GM19099 (cell line): ENCODE results near the gene PER1.

ENCODE experiments used
- POLR2A ChIP-seq: IDR thresholded peaks from 3 replicates; pipeline ENCODE4 v1.6.1; 2011; ENCODE audit warnings: low read depth; ENCODE audit not compliant: insufficient read length; ENCODE audit errors: extremely low read depth

PER1 gene

DNA sequence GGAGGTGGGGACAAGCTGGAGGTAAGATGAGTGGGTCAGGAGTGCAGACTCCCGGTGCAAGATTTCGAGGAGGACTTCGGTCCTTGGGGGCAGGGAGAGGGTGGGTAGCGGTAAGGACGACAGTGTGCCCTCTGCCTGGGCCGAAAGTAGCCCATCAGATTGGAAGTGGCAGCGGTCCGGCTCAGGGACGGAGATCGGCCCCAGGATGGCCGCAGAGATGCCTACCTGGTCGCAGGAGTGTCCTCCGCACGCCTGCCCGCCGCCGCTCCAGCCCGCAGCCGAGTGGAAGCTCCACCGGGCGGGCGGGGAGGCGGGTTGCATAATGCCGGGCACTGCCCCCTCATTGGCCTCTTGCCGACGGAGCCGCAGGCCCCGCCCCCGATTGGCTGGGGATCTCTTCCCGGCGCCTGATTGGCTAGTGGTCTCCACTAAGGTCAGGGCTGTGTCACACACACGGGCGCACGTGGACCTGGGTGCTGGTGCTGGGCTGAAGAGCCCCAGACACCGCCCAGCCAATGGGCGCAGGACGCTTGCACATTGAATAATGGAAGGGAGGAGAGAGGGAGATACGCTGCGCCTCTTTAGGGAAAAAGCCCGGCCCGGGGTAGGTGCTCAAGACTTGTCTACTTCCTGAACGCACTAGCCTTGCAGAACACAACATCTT is at the start of gene PER1:
Gene PER1, minus strand, starts transcription at position 293 of the 664 bp plus-strand sequence. CDS start 1,698 bp downstream, outside the sequence.
- peak; percentile 73 for TF ChIP-seq POLR2A

DNA sequence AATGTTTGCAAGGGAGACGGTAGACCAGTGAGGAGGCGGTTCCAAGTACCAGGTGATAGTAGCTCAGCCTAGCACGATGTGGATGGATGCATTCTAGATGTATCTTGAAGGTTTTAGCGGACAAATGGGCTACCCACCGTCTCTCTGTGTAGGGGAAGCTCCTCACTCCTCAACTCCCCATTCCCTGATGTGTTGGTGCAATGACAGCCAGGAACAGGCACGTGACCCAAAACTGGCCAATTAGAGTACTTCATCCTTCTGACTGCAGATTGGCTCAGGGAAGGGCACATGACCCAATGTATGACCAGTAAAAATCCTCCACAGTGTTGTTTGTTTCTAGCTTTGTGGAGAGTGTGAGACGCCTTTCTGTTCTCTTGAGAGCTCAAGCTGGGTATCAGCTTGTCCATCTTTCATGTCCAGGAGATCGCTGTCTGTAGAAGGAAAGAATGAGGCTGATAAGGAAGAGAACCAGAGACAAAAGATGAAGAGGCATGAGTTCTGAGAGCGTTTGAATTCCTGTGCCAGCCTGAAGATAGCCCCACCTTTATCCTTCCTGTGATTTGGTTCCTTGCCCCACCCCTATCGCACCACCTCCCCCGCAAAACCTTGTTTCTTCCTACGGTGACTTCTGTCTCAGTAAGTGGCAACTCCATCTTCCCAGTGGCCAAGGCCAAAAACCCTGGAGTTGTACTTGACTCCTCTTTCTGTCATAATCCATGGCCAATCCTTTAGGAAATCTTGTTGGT is 40.0 kb upstream of the PER1 start:
- TF ChIP-seq POLR2A = peak; percentile 85

DNA sequence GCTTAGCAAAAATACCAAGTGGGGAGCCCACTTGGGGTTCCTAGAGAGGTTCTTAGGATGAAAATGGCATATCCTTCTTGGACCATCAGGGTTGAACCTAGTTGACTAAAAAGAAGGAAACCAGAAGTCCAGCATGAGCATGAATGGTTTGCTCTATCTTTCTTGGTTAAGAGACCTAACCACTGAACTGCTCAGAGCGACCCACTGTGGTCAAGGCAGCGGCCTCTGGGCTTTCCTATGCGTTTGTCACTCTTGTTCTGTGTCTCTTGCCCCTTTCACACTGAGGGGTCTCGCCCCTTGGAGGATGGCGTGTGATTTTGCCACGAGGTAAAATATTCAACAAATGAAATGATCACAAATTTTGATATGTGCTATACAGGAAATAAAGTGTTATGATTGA is 38.3 kb upstream of the PER1 start:
- TF ChIP-seq POLR2A = no peak

GRCh38 chr17:8189711-8190477 is 37.7 kb upstream of the PER1 start, which contains the start of gene BORCS6:
Gene BORCS6 (minus strand): TSS chr17:8190180. CDS start chr17:8190140, 40 bp downstream.
- TF ChIP-seq POLR2A = peak; percentile 84

DNA sequence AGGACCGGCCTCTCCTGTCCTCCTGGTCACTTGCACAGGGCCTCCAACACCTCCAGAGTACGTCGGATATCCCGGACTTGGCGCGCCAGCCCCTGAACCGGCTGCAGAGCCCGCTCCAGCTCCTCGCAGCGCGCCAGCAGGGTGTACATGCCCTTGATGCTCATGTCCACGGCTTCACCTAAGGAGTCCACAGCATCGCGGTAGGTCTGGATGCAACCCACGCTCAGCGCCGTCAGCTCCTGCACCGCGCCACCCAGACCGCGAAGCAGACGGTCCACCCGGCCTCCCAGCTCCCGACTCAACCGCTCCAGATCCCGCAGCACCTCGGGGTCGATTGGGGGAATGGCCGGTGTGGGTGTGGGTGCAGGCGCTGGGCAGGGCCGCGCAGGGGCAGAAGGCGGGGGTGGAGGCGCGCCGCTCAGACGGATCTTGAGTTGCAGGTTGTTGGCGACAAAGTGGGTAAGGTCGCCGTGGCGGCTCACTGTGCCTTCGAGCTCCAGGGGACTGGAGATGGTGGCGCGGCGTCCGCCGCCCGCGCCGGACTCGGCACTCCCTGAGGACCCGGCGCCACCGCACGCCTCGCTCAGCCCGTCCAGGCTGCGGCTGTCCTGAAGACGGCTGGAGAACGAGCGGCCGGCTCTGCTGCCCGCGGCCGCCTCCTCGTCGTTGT is 37.0 kb upstream of the PER1 start:
- TF ChIP-seq POLR2A = no peak

DNA sequence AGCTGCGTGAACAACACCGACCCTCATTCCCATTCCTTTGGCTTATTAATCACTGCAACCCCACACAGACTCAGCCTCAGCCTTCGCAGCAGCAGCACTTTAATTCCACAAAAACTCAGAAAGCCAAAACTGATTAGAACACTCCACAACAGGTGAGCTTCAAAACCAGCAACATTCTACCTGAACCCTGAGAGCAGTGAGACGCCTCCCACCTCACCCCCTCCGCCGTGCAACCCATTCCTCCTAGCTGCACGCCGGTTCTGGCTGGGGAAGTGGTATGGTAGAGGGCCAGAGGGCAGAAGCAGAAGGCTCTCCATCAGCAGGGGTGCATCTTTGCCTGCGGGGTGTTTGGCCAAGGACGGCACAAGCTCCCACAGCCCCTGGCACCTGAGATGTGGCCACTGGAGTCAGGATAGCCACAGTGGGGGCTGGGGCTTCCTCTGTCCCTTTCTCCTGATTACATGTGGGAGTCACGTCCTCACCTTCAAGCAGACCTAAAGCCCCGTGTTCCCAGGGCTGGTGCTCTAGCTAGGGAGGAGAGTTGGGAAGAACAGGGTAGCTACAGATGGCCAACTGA is 36.1 kb upstream of the PER1 start:
- TF ChIP-seq POLR2A = no peak

DNA sequence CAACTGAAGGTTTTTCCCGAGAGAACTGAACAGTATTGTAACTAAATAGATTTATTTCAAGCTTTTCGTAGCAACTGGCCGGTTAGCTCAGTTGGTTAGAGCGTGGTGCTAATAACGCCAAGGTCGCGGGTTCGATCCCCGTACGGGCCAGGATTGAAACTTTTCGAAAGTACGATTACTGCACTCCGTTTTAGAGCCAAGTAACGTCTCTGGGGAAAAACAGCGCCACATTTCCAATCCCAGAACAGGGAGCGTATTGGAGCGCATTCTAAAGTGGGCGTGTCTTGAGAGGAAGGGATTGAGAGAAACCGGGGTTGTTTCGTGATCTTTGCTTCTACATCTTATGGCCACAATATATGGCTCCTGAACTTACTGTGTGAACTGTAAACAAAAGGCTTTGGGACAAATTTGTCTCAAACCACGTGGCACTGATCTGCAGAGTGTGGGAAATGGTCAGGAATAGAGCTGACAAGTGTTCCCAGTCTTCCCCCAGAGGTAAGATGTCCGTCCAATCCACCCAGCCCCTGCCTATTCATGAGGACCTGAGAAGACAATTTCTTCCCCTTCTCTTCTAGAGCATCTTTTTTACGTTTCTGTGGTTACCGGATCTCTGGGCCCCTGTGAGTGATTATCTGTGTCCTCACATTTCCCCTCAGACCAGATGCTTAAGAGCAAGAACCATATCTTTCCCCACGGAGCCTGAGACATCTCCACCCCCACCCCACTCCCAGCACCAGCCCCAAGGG is 35.5 kb upstream of the PER1 start:
- peak; percentile 50 for TF ChIP-seq POLR2A

DNA sequence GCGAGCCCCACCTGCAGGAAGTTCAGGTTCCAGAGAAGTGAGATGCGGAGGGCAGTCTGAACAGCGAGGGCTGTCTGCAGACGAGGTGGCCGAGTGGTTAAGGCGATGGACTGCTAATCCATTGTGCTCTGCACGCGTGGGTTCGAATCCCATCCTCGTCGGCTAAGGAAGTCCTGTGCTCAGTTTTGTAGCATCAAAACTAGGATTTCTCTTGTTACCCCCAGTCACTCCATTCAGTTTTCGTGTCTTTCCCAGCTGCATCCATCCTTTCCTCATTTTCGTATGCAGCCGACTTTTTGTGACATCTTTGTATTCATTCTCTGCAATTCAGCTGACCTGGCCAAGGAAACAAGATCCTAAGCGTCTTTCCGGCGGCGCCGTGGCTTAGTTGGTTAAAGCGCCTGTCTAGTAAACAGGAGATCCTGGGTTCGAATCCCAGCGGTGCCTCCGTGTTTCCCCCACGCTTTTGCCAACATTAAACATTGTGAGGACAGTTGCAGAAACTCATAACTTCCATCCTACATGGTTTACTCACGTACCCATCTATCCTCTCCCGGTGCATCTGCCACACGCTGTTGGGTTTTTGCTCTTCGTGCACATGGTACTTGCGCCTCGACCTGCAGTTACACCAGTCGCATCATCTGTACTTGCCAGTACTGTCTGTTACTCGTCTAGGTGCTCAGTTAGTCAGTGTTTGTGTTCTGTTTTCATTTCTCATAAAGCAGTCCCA is 34.7 kb upstream of the PER1 start:
- TF ChIP-seq POLR2A = peak; percentile 29

- TF ChIP-seq POLR2A = no peak
These were observed 34.2 kb upstream of the PER1 start for GRCh38 chr17:8186446-8186786.

DNA sequence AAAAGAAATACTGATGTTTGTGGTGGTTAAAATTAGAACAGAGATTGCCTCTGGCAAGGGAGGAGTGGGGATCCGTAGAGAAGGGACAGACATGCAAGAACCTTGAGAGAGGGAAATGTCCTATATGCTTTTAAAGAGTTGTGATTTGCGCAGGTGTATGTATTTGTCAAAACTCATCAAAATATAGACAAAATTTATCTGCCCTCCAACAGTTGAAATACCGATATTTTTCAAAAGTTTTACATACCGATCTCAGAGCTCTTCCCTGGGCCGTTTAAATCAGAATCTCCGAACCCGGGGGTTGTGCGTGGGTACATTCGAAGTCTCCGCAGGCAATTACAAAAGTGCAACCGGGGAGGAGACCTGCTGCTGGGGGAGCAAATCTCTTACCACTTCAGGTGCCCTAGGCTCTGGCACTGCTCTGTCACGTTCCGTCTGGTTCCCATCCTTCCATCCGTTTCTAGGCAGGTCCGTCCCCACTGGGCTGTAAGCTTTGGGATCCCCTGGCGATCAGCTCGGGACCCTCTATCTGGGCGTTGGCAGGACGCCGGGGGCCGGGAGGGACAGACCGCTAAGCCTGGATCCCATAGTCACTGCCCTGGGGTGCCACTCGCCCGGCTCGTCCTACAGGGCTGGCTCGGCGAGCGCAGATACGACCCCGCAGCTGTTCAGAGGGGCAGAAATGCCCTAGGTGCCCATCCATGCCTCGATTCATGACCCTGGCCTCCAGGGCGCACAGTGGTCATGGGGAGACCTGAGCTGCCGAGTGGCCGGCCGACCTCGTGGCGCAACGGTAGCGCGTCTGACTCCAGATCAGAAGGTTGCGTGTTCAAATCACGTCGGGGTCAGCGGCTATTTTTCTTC is 33.6 kb upstream of the PER1 start:
- no peak for TF ChIP-seq POLR2A

DNA sequence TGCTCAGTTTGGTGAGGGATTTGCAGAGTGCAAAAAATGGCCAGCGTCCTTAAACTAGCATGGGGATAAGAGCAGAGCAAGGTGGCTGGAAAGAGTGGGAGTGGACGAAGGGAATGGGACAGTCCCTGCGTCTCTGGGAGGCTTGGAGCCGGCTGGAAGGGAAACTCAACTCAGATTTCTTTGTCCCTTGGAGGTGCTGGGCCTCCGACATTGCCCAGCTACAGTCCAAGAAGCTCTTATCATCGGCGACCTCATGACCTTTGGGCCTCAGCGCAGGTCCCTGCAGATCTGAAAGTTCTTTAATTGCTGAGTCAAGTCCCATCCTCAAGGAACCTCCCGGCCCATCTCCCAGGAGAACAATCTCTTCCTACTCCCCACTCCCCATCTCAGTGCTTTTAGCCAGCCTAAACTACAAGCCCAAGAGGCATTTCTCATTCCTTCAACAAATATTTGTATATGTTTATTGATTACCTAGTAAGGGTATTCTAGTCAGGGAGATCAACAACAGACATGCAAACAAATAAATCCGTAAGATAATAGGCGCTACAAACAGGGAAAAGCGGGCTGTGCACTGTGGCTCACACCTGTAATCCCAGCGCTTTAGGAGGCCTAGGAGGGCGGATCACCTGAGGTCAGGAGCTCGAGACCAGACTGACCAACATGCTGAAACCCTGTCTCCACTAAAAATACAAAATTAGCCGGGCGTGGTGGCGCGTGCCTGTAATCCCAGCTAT is 25.0 kb upstream of the PER1 start:
- no peak for TF ChIP-seq POLR2A
